PC-9 (cell line): ENCODE measurements around the gene MUSTN1.

Experiments
- CTCF ChIP-seq: fragments of 200-600 bp; sonication (generic); conservative IDR thresholded peaks from 2 replicates; pipeline ENCODE4 v1.6.1; 2017; ENCODE audit warnings: mixed run types, antibody characterized with exemption, mild to moderate bottlenecking, moderate library complexity
- EZH2 ChIP-seq: fragments of 200-600 bp; sonication (generic); IDR thresholded peaks from 2 replicates; pipeline ENCODE4 v1.8.0; 2017; ENCODE audit warnings: antibody characterized with exemption, low read depth

GRCh38 chr3:52824037-52824436 is 10.8 kb downstream of the MUSTN1 start:
- no peak for TF ChIP-seq EZH2
- TF ChIP-seq CTCF, result no peak
